DMS153 treated with DMSO at 0.1 percent for 48 hours (cell line): ENCODE data around the gene LYRM9.
"Not testable (repeated sequence)": the region's sequence is repeated elsewhere in the genome, so short reads cannot be mapped to it uniquely, and the experiment has no call there.

Experiments
- DNase-seq: peaks from one replicate; lab custom pipeline; 2025; ENCODE audit not compliant: unreplicated experiment; lab: John Stamatoyannopoulos, UW

LYRM9 gene

DNA sequence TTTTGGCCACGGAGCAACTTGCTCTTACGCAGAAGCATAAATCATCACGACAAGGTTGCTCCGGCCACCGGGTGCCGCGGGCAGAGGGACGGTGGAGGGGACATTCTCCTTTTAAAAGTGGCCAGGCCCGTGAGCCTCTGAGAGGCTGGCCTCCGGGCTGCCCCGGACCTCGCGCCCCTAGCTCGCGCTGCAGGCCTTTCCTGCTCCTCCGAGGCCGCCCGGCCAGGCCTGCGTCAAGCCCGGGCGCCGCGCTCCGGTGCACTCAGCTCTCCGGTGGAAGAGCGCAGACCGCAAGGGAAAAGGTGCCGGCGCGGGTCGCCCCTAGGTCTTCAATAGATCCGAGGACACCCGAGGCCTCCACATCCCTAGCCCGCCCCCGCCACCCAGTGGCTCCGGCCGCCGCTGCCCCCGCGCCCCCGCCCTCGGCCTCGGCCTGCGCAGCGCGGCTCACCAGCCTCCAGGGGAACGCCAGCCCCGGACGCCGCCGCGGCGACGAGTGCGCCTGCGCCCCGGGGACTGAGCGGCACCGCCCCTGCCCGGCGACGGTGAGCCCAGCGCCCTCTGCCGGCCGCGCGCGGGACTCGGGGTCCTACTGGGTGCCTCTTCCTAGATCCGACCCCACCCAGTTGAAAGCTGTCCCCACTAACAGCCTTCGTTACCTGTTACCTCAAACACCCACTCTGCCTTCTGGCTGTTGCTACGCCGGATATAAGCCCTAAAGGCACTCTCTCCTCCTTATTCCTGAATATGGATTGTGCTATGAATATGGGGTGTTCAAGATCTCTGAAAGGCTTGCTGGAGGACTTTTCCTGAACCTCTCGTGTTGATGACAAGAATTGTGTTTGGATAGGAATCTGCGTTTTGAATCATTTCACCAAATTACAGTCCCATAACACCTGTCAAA lies at the start of gene LYRM9:
Gene LYRM9, minus strand, starts transcription at position 500 of the 904 bp plus-strand sequence. CDS start 10,671 bp downstream, outside the sequence.
- peak; percentile 94 for DNase-seq

DNA sequence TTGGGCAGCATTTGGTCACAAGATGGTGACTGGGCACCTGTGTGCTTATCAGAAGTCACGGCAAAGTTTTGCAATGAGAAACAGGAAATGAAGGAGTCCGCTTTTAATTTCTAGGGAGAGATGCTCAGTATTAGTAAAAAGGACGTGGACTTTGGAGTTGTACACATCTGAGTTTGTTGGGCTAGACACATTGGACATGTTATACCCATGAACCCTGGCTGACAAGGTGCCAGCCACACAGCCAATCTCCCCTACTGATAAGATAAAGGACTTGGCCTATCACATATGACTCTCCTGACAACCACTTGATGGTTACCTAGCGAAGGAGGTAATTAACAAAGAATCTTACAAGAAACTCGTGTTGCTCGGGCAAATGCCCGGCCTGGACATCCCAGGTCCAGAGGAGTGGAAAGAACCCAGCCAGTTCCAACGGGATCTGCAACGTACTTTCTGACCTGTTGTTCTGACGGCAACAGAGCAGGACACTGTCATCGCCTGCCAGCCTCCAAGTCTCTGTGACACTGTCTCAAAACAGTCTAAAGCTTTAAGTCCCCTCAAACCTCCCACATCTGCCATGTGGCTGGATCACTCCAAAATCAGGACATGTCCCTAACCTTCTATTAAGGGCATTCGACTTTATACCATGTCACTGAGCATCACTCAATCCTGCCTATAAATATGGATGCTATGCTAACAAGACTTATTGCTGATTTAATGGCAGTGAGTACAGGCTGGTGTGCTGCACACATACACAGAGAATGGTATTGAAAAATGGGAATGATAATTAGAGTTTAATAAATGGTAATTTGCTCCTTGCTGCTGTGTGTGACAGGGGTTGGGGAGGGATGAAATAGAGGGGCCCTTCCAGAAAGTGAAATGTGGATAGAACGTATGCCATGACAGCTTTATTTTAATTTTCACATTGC lies 47.6 kb upstream of the LYRM9 start:
- DNase-seq, result no peak

DNA sequence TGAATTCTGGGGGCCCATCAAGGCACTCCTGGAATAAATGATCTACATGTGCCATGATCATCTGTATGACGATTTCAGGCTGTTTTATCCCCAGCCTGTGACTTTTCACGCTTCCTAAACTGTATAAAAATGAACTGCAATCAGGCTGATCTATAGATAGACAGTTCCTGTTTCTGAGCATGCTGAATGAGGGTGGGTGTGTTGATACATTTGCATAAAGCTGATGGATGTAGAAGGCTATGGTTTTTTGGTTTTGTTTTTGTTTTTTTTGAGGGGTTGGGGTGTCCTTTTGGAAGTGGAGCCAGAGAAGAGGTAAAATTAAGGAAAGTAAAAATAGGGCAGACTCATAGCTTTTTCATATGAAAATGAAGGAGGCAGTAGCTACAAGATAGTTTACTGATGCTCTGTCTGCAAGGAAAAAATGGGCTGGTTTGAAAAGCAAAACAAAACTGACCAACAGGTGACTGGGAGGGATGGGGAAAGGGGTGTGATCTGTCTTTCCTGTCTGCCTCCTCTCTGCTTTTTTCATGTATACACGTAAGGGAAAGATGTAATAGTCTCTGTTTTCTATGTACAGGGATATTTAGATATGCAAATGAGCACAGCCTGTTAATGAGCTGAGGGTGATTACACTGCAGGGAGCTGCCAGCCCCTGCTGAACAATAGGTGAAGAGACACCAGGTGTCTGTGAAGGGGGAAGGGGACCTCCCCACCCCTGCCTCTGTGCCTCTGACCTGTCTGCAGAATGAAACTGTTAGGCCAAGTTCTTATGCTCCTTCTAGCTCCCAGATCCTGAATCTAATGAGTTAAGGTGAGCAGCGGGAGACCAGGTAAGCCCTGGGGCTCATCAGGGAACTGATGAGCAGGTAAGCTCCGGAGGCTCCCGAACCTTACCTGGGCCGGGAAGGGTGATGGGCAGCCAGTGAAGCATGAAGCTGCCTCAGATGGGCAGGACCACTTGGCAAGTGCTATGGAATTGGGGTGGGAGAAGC lies 46.6 kb upstream of the LYRM9 start:
- DNase-seq, result no peak

DNA sequence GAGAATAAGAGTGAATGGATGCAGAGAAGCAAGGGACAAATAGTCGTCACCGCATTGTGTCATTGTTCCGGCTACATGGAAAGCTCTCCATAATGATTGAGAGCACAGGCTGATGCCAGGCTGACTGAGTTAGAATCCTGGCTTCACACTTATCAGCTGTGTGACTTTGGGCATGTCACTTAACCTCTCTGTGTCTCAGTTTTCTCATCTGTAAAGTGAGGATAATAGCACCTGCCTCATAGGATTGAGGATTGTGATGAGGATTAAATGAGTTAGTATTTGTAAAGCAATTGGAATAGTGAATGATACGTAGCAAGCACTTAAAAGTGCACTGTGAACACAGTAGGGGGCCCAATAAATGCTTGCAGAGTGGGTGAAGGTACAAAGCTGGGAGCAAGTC lies 45.7 kb upstream of the LYRM9 start:
- no peak for DNase-seq

DNA sequence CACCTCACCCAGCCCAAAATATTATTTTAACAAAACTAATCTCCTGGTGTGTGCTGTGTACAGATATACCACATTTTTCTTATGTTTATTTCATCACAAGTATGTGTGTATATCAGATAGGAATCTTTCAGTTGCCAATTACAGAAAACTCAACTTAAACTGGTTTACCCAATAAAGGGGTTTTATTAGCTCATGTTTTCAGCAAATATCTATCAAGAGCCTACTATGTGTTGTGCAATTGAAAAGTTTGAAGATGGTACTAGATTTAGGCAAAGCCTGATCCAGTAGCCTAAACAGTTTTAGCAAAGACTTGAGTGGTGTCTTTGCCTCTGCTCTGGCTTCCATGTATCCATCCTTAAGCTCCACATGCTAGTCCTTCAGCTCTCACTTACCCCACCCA lies 45.1 kb upstream of the LYRM9 start:
- no peak for DNase-seq

DNA sequence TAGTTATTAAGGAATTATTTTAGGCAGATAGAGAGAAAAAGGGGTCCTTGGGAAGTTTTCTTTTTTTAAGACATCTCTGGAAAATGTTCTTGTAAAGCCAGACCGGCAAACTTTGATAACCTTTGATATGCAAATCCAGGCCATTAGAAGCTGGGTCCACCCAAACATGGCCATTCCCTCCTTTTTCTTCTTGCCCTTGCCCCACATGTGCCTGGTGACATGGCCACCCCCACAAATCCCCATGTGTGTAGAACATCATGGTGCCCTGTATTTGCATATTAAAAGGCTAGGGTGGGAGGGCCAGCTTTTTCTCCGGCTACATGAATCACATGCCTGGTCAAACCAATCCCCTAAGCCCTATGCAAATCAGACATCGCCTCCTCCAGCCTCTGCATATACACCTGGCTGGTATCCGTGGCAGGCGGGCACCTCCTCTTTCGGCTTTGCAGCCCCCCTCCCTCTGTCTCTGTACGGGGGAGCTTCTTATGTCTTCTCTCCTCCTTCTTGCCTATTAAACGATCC lies 43.9 kb upstream of the LYRM9 start:
- DNase-seq, result no peak

DNA sequence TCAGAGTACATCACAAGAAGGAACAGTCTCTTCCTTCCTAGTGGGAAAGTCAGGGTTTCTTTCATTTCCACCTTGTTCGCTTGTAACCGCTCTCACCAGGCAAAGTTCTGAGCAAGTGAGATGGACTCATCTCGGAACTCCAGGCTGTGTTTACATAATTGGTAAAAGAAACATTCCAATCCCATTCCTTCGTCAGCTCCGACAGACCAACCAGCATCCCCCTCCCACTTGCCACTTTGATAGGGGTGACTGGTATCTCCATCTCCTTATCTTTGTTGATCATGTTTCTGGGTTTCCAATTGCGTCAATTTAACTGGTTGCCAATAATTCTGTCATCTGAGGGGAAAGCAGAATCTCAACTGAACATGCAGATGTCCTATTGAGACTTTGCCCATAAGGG lies 36.8 kb upstream of the LYRM9 start:
- no peak for DNase-seq

DNA sequence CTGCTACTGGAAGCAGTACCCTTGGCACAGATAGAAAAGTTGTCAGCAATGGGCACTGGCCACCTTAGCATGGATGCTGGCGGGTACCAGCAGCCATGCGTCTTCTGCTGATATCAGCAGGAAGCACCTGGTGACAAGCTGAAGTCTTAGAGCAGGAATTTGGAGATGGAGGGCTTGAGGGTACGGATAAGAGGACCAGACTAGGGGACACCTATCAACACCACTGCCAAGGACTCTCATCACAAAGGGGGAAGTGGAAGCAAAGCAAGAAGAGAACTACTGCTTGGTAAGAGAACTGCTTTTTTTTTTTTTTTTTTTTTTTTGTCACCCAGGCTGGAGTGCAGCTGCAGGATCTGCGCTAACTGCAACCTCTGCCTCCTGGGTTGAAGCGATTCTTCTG lies 35.4 kb upstream of the LYRM9 start:
- no peak for DNase-seq

DNA sequence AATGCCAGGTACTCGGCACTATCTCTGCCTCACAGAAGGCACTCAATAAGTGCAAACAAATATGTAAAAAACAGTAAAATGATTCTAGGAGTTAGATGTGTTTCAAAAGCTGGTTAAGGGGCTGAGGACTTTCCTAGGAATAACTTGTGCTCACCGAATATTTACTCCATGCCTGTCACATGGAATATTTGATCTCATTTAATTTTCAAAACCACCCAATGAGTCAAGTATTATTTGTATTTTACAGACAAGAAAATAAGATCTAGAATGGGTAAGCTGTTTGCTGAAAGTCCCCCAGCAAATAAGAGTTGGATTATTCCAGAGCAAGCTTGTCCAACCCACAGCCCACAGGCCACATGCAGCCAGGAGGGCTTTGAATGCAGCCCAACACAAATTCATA lies 34.6 kb upstream of the LYRM9 start:
- no peak for DNase-seq

DNA sequence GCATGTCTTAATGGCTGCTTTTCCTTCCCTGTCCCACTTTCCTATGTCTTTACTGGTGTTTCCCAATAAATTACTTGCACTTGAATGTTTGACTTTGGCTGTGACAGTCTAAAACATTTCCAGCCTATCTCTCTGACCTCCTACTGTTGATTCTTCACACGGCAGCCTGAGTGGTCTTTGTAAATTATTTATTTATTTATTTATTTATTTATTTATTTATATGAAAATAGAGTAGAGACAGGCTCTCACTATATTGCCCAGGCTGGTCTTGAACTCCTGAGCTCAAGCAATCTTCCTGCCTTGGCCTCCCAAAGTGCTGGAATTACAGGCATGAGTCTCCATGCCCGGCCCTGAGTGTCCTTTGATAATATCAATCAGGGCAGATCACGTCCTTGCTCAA lies 28.4 kb upstream of the LYRM9 start:
- no peak for DNase-seq

DNA sequence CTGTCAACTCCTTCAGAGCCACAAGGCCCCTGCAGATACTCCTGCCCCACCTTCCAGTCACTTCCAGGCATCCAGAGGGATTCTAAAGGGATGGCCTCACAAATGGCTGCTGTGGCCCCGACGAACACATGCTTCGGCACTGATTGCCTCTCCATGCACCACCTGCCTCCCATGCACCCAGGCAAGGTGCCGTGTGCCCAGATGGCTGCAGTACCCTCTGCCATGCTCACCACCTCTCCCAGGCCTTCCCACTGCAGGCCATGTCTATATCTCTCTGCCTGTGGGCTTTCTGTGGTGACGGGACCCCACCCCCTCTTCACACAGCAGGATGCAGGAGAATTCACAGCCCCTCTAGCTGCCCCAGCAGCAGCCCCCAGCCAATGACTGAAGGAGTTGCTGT lies 27.9 kb upstream of the LYRM9 start:
- DNase-seq, result no peak

DNA sequence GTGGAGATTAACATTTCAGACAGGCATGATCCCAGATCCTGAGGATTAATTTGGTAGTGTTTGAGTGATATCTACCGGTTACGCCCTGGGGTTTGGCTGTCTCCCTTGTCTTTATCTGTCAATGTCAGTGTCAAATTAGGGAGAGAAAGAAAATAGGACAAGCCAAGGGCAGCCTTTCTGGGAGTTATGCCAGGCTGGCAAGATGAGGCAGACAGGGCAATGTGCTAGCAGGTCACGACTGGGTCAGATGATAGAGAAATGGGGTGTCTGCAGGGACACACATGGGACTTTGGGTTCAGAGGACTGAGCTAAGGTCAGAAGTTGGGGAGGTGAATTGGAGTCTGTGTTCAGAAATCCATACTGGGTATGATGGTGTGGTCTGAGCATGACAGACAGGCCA lies 27.4 kb upstream of the LYRM9 start:
- DNase-seq, result no peak

DNA sequence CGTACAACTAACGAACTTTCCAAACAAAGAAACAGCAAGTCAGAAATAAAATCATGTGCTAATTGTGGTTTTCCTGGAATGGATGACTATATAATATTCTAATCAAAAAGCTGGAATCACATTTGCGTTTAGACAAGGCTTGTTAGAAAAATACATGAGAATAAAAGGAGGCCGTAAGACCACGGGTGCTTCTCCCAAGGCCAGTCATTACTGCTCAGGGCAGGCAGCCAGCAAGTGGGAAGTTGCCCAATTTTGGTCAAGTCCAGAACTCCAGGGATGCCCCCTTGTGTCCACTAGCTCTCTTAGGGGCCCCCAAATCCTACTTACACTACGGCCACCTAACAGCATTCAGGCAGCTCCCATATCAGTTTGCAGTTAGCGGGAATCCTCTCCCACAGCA lies 25.9 kb upstream of the LYRM9 start:
- no peak for DNase-seq

DNA sequence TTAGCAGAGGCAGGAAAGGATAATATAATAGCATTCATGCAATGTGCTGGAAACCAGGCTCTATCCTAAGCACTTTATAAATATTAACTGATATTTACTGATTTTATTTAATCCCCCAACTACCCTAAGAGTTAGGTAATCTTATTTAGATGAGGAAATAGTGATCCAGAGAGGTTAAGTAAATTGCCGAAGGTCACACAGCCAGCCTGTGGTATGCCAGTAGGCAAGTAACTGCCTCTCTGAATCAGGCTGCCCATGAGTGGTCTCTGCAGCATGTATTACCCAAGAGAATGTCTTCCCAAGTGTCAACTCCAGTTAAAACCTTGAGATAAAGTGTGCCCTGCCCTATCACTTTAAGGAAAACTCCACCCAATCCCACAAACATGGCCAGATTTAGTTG lies 25.3 kb upstream of the LYRM9 start:
- no peak for DNase-seq

DNA sequence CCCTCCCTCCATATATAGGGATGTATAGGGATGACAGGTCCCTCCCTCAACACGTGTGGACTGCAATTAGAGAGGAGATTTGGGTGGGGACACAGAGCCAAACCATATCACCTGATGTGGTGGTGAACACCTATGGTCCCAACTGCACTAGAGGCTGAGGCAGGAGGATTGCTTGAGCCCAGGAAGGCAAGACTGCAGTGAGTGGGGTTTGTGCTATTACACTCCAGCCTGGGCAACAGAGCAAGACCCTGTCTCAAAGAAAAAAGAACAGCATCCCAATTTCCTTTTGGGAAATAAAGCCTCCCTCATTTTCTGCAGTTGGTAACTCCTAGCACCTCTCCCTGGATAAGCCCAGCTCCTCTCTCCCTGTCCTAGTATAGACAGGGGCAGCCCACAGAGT lies 23.8 kb upstream of the LYRM9 start:
- DNase-seq, result no peak

DNA sequence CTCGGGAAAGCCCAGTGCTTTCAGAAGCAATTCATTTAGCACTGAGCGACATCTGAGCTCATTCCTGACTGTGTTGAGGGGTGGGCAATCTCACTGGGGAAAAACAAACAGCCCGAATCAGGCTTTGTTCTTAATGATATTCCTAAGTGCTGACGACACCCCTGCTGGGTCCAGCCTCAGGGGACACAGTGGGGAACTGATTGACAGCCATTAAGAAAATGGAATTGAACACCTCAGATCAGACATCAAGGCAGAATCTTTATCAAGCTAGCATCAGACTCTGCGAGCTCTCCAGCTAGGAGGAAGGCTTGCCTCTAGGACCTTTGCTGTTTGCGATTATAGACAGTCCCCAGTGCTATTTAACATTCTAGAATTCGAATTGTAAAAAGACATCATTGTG lies 22.5 kb upstream of the LYRM9 start:
- no peak for DNase-seq

DNA sequence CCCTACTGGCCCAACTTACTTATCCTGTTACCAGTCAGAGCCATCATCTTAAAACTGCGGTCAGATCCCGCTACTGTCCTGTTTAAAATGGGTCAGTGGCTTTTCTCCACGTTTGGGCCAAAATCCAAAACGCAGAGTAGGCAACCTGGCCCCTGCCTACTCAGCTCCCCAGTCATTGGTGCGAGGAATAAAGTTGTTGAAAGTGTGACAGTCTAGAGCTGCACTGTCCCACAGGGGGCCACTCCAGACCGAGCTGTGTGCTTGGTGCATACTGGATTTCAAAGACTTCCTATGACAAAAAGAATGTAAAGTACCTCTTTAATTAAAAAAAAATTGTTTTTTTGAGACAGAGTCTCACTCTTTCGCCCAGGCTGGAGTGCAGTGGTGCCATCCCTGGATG lies 21.2 kb upstream of the LYRM9 start:
- no peak for DNase-seq

DNA sequence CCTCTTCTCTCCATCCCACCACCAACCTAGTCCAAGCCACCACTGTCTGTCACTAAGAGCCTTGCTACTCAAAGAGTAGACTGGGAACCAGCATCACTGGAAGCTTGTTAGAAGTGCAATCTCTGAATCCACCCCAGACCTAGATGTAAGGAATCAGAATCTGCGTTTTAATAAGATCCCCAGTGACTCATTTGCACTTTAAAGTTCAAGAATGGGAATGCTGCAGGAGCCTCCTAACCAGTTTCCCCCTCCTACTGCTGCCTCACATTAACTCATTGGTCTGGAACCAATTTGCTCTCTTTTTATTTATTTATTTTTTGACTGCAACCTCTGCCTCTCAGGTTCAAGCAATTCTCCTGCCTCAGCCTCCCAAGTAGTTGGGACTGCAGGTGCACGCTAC lies 19.8 kb upstream of the LYRM9 start:
- no peak for DNase-seq

DNA sequence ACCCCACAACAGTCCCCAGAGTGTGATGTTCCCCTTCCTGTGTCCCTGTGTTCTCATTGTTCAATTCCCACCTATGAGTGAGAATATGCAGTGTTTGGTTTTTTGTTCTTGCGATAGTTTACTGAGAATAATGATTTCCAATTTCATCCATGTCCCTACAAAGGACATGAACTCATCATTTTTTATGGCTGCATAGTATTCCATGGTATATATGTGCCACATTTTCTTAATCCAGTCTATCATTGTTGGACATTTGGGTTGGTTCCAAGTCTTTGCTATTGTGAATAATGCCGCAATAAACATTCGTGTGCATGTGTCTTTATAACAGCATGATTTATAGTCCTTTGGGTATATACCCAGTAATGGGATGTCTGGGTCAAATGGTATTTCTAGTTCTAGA lies 19.1 kb upstream of the LYRM9 start:
- DNase-seq, result not testable (repeated sequence)

DNA sequence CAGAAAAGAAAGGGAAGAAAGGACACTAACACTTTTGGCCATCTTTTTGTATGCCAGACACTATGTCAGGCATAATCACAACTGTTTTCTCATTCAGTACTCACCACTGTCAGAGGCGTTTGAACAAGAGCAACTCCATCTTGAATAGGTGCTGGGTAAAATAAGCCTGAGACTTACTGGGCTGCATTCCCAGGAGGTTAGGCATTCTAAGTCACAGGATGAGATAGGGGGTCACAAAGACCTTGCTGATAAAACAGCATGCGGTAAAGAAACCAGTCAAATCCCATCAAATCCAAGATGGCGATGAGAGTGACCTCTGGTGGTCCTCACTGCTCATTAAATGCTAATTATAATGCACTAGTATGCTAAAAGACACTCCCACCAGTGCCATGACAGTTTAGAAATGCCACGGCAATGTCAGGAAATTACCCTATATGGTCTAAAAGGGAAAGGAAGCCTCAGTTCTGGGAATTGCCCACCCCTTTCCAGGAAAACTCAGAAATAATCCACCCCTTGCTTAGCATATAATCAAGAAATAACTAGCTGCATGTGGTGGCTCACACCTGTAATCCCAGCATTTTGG lies 14.9 kb upstream of the LYRM9 start:
- DNase-seq, result no peak
